KOPT-K1 (cell line): ENCODE results near the gene VOPP1.
A peak's percentile ranks its signal among the peaks of the same experiment; 100 is the strongest.
"Not testable (repeated sequence)": the region's sequence is repeated elsewhere in the genome, so short reads cannot be mapped to it uniquely, and the experiment has no call there.

Experiments used
- H3K27ac ChIP-seq: fragments of 200-600 bp; sonication (generic); 2 replicates; pipeline ENCODE4 v1.5.1; 2016; ENCODE audit warnings: antibody characterized with exemption, mild to moderate bottlenecking, low read depth, low read length; ENCODE audit not compliant: poor library complexity, severe bottlenecking
- H3K36me3 ChIP-seq: fragments of 200-600 bp; sonication (generic); 2 replicates; pipeline ENCODE4 v1.5.1; 2017; ENCODE audit warnings: antibody characterized with exemption, mild to moderate bottlenecking, low read length, moderate library complexity; ENCODE audit not compliant: insufficient read depth
- H3K9me3 ChIP-seq: fragments of 200-600 bp; sonication (generic); 2 replicates; pipeline ENCODE4 v1.5.1; 2017; ENCODE audit warnings: antibody characterized with exemption, low read length, mild to moderate bottlenecking; ENCODE audit not compliant: insufficient read depth, poor library complexity, severe bottlenecking

Gene VOPP1

DNA sequence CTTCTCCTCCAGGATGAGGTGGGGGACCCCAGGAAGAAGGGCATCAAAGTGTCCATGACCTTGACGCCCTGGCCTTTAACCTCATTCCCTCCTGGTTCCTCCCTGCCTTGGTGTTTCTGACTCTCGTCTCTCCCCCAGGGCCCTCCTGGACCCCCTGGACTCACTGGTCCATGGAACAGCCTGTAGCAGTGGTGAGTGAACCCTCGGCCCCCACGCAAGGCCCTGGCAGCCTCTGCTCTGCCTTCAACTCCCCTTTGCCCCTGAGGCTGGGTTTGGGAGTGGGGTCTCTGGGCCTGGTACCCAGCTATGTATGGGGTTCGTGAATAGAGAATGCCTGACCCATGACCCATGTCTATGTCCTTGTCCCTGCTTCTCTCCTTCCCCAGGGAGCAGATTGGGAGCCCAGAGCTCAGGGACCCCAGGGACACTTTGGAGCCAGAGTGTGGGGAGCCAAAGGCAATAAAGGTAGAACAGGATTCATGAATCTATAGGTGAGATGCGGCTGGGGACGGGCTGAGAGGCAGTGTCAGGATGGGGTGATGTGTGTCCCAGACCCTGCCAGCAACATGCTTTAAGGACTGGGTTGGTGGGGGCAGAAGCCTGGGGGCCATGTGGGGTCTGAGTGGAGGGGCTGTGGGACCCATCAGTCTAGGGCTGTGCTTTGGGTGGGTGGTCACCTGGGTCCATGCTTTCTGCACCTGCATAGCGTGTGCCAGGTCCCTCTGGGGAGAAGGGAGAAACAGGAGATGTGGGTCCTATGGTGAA is 18.4 kb upstream of the VOPP1 start:
- H3K36me3 ChIP-seq = no peaks in the 10 kb centered on the region
- no peak overlapping the region for H3K27ac ChIP-seq
- no peaks in the 10 kb centered on the region for H3K9me3 ChIP-seq

DNA sequence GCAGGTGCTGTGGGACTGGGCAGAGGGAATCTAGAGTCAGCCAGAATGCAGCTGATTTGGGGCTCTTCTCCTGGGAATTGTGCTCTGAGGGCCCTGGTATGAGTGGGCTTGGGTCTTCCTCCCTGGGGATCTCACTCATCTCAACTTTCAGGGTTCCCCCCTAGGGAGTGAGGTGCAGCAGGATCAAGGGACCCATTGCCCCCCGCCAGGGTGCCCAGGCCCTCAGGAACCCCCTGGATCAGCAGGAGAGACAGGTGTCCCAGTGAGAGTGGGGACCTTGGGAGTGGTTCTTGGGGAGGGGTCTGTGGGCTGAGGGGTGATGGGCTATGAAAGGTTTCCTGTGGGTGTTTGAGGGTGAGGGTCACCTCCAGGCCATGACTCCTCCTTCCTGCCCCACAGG is 17.6 kb upstream of the VOPP1 start:
- Histone ChIP-seq H3K27ac (no peak overlapping the region), H3K9me3 (no peaks in the 10 kb centered on the region), H3K36me3 (no peaks in the 10 kb centered on the region)

GRCh38 chr7:55588976-55589604 is 16.8 kb upstream of the VOPP1 start:
- H3K36me3 ChIP-seq = no peaks in the 10 kb centered on the region
- H3K9me3 ChIP-seq = no peaks in the 10 kb centered on the region
- H3K27ac ChIP-seq = no peak overlapping the region

DNA sequence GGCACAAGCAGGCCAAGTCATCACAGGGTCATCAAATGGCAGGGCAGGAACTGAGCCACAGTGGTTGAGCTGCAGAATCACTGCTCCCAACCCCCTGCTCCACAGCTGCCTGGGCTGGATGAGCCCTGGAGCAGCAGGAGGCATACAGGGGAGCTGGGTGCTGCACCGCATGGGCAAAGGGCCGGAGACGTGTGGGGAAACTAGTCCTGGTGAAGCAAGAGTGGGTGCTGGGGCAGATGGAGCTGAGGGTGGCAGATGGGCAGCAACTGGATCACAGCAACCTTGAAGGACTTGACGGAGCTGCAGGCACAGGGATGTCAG is 16.0 kb upstream of the VOPP1 start:
- Histone ChIP-seq H3K27ac (no peak overlapping the region), H3K36me3 (no peaks in the 10 kb centered on the region), H3K9me3 (no peaks in the 10 kb centered on the region)

- Histone ChIP-seq H3K36me3 (no peaks in the 10 kb centered on the region), H3K27ac (no peak overlapping the region), H3K9me3 (no peaks in the 10 kb centered on the region)
Observed at GRCh38 chr7:55587687-55588378, 15.5 kb upstream of the VOPP1 start.

GRCh38 chr7:55582656-55583055 is 10.4 kb upstream of the VOPP1 start:
- not testable (repeated sequence) for H3K27ac ChIP-seq, H3K9me3 ChIP-seq

GRCh38 chr7:55576753-55577152 is 4.5 kb upstream of the VOPP1 start:
- Histone ChIP-seq H3K36me3 (no peaks in the 10 kb centered on the region), H3K9me3 (no peaks in the 10 kb centered on the region), H3K27ac (no peak overlapping the region)

More at GRCh38 chr7:55582656-55583055, 10.4 kb upstream of the VOPP1 start:
- H3K36me3 ChIP-seq = not testable (repeated sequence)

DNA sequence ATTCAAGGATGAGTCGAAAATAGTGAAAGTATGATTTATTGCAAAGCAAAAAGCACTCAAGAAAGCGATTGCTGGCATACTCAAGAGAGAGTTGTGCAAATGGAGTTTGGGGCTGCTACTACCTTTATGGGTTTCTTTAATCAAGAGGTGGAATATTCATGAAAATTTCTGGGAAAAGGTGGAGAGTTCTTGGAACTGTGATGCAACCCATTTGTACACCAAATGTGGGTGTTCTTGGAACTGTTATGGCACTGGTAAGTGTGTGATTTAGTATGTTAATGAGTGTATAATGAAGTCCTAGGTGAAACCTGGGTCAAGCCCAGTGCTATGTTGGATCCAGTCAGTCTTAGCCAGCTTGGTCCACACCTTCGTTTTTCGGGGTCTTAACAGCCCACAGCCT is 3.4 kb upstream of the VOPP1 start:
- H3K36me3 ChIP-seq = no peaks in the 10 kb centered on the region
- H3K27ac ChIP-seq = no peak overlapping the region
- no peaks in the 10 kb centered on the region for H3K9me3 ChIP-seq

GRCh38 chr7:55575098-55575497 is 2.8 kb upstream of the VOPP1 start:
- no peaks in the 10 kb centered on the region for H3K9me3 ChIP-seq
- H3K27ac ChIP-seq = no peak overlapping the region
- no peaks in the 10 kb centered on the region for H3K36me3 ChIP-seq

- Histone ChIP-seq H3K9me3 (no peaks in the 10 kb centered on the region), H3K36me3 (no peaks in the 10 kb centered on the region), H3K27ac (no peak overlapping the region)
Observed at GRCh38 chr7:55574051-55574717, 1.9 kb upstream of the VOPP1 start.

DNA sequence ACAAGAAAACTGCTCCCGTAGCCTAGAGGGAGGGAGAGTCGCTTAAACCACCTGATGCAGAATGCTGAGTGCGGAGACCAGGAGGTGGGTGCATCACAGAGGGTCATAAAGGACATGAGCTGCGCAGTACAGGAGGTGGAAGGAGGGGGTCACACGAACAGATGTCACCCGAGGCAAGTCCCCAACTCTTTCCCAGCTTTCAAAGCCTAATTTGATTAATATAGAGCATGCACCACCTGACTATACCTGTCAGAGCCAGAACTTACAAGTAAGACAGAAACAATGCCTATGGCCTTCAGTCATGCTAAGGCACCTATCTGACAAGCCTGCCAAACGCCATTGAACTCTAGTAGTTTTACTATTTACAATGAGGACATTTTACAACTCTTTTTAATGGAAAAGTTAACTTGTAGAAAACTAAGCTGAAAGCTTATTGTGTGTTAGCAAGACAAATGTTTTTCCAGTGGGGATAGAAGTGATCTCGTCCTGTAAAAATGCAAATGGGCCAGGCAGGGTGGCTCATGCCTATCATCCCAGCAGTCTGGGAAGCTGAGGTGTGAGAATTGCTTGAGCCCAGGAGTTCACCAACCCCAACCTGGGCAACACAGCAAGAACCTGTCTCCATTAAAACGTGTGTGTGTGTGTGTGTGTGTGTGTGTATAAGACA is 1.1 kb upstream of the VOPP1 start:
- H3K36me3 ChIP-seq = no peaks in the 10 kb centered on the region
- H3K27ac ChIP-seq = no peak overlapping the region
- no peaks in the 10 kb centered on the region for H3K9me3 ChIP-seq

DNA sequence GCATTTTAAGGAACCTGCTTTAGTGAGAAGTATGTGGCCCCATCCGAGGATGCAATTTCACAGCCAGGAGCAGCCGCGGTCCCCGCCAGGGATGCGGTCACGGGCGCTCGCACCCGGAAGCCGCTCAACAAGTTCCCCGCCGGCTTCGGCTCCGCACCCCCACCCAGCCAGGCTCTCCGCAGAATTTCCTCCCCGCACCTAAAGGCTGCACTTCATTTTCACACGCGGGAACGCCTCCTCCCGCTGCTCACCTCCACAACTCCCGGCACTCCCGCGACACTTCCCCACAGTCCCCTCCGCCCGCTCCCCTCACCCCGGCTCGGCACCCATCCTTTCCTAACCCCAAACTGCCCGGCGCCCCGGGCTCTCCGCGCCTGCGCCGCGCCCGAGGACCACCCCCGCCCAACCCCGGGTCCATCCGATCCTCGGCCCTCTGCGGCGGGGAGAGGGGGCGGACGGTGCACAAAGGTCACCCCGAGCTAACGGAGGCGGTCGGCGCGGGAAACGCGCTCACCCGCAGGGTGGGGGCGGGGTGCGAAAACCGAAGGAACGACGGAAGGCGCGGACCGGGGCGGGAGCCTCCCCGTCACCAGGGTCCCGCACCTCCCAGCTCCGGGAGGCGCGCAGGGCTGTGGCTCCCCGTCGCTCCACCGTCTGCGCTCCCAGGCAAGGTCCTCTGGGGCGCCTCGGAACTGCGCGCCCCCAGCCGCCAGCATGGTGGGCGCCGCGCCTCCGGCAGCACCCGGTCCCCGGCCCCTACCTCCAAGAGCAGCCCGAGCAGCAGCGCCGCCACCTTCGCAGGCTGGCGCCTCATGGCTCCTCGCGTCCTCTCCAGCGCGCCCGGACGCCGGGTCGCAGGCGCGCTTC is 558 bp downstream of the VOPP1 start:
- Histone ChIP-seq H3K9me3 (no peaks in the 10 kb centered on the region), H3K27ac (peak overlapping the region; percentile 53), H3K36me3 (no peaks in the 10 kb centered on the region)

DNA sequence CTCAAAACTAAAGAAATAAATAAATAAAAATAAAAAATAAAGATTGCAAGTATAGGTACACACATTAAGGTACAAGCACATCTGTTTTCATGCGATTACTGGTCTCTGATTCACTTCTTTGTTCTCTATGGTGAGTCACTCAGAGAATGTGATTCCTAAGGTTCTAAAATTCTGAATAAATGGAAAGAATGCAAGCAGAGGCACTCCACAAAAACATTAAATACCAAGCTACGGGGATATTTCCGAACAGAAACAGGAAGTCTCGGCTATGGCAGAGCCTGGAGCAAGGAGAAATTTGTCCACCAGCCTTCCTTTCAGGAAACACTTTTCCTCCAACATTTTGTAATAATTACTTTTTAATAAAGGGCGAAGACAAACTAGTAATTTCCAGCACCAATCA is 1.4 kb downstream of the VOPP1 start:
- Histone ChIP-seq H3K36me3 (no peaks in the 10 kb centered on the region), H3K9me3 (no peaks in the 10 kb centered on the region), H3K27ac (no peak overlapping the region)

GRCh38 chr7:55570218-55570873 is 2.0 kb downstream of the VOPP1 start:
- Histone ChIP-seq H3K27ac (no peak overlapping the region), H3K36me3 (no peaks in the 10 kb centered on the region), H3K9me3 (no peaks in the 10 kb centered on the region)
